NCI-H460 (cell line): ENCODE results near the gene MRPS26. TPM values are rescaled to one million over a fixed set of nuclear protein-coding genes. Genes with fewer than 3 reads are reported as not detected.
"Not testable (repeated sequence)": the region's sequence is repeated elsewhere in the genome, so short reads cannot be mapped to it uniquely, and the experiment has no call there.

Experiments used
- DNase-seq: peaks from one replicate; pipeline ENCODE4 v3.0.0-alpha.2; 2016; ENCODE audit warnings: low read depth; ENCODE audit errors: extremely low read depth
- total RNA-seq: library from RNA; depleted of rRNA; stranded (reverse); fragments of >200 nt; shearing (Covaris generic); gene quantifications from 2 replicates; pipeline ENCODE4 v1.2.3, GENCODE V29; 2014

The MRPS26 gene
- total RNA-seq, 1 experiment from 2014 or later, result 78.4 TPM

- DNase-seq, result no peak
These were observed 26.8 kb downstream of the MRPS26 start for GRCh38 chr20:3072530-3073250.

GRCh38 chr20:3073251-3073643 is 27.4 kb downstream of the MRPS26 start:
- DNase-seq, result not testable (repeated sequence)

DNA sequence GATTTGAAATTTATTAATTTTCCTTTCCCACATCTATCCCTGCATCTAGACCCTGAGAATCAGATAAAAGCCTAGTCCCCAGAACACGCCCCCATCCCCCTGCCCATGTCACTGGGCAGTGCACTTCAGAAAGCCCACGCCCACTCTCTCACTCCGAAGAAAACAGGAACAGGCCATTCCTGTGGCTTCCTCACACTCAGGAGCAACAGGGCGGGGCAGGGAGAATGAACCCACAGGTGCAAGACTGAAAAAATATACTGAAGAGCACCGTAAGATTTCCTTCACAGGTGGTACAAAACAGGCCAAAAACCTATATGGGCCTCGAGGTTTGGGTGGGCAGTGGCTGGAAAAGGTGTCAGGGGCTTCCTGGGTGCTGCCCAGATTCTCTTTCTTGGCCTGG is 29.0 kb downstream of the MRPS26 start:
- no peak for DNase-seq

GRCh38 chr20:3075315-3075714 is 29.5 kb downstream of the MRPS26 start:
- DNase-seq, result not testable (repeated sequence)

- no peak for DNase-seq
These were observed 31.8 kb downstream of the MRPS26 start for GRCh38 chr20:3077618-3078134.

GRCh38 chr20:3080939-3081388 is 35.1 kb downstream of the MRPS26 start:
- DNase-seq, result no peak

GRCh38 chr20:3081641-3082040 is 35.8 kb downstream of the MRPS26 start:
- no peak for DNase-seq

DNA sequence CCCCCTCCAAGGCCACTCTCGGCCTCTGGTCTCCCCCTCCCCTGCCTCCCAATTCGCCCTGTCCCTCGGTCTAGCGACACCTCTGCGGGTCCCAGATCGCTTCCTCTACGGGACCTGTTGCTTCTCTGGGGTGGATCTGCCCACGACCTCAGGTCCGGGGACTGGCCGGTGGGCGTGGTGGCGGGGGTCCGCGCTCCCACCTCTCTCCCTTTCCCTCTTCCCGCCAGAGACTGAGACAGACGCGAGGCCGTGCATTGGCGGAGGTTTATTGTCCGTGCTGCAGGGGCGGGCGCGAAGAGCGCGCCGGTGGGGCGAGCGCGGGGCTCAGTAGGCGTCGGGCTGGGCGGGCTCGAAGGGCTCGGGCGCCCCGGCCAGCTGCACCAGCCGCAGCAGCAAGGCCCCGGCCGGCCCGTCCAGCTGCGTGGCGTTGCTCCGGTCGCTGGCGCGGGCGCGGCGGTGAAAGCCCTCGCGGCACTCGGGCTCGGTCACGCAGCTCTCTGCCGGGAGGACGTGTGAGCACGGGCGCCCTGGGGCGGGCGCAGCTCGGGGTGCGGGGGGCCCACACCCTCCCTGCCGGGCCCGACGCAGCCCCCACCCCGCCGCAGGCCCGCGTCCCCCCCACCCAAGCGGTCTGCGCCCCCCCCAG is 36.6 kb downstream of the MRPS26 start:
- no peak for DNase-seq

- no peak for DNase-seq
These were observed 37.4 kb downstream of the MRPS26 start for GRCh38 chr20:3082955-3083952.

- no peak for DNase-seq
These were observed 38.6 kb downstream of the MRPS26 start, which contains the start of gene AVP for GRCh38 chr20:3084283-3084985. TSS of gene AVP (minus strand) at chr20:3084724. CDS start at chr20:3084674, 50 bp downstream.

DNA sequence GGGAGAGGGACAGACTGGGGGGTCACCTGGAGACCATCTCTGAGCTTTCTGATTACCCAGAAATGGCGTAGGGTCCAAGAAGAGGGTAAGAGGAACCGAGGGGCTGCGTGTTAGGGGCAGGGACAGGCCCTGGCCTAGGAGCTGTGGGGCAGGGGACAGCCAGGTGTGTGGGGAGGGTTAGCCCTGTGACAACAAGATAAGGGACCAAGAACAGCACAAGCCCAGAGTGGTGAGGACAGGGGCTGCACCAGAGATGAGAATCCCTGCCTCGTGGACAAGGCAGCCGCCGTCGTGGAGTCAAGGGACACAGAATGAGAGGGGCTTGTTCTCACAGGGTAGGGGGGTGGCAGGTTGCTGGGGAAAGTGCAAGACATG is 39.1 kb downstream of the MRPS26 start:
- DNase-seq, result no peak

- no peak for DNase-seq
These were observed 39.8 kb downstream of the MRPS26 start for GRCh38 chr20:3085571-3086072.

DNA sequence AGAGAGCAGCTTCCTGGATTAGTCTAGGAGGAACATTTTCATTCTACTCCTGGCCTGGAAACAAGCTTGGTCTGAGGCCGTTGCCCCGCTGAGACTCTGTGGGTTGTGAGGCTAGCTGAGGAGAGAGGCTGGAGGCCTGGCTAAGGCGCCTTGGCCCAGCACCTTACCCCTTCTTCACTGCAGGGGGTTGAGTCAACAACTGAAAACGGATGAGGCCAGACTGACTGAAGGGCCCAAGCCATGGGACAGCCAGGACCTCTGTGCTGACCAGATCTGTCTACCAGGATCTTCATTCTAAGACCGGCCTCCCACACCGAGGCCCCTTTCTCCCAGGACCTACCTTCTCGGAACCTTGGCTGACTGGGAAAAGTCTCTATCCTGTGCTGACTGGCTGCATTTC is 42.2 kb downstream of the MRPS26 start:
- DNase-seq, result no peak

DNA sequence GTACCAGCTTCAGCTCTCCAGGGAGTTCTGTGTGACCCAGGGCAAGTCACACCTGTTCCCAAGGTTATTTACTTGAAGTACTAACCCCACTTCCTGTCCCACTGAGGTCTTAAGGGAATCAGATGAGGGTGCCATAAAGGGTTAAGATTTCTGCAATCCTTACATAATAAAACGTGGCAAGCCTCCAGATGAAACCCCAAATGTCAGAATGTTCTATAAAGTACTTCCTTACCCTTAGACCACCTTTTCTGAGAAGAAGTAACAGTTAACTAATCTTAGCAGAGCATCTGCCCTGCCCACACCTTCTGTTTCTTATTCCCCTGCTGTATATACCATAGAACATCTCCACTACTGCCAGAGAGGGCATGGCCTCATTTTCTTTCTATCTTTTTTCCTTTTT is 44.7 kb downstream of the MRPS26 start:
- no peak for DNase-seq

DNA sequence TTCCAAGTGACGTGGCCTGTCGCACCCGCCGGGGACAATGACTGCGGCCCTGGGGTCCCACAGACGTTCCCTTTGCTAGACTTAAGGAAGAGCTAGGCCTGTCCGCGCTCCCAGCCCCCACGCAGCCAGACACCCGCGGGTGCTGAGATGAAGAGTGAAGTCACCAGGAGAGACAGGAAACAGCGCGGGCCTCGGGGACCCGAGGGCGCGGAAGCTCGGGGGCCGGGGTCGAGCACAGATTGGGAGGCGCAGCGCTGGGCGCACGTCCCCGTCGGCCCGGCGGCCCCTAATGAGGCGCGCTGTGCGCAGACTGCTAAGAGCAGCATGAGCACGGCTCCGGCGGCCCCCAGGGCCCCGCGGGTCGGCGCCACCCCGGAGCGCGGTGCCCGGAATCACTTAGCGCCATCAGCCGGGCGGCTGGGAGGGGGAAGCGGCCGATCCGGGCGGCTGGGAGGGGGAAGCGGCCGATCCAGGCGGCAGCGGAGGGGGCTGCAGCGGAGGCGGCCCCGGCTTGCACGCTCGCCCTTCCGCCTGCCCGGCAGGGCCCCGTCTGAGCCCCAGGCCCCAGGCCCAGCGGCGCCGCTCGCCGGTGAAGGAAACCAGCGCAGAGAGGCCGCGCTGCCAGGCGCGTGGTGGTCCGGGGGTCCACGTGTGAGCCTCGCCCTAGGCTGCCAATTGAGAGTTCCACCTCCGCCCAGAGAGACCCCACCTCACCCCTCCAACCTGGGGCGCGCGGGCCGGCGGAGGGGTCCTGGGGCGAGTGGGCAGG is 46.9 kb downstream of the MRPS26 start:
- no peak for DNase-seq

- no peak for DNase-seq
These were observed 48.1 kb downstream of the MRPS26 start for GRCh38 chr20:3093861-3094361.

DNA sequence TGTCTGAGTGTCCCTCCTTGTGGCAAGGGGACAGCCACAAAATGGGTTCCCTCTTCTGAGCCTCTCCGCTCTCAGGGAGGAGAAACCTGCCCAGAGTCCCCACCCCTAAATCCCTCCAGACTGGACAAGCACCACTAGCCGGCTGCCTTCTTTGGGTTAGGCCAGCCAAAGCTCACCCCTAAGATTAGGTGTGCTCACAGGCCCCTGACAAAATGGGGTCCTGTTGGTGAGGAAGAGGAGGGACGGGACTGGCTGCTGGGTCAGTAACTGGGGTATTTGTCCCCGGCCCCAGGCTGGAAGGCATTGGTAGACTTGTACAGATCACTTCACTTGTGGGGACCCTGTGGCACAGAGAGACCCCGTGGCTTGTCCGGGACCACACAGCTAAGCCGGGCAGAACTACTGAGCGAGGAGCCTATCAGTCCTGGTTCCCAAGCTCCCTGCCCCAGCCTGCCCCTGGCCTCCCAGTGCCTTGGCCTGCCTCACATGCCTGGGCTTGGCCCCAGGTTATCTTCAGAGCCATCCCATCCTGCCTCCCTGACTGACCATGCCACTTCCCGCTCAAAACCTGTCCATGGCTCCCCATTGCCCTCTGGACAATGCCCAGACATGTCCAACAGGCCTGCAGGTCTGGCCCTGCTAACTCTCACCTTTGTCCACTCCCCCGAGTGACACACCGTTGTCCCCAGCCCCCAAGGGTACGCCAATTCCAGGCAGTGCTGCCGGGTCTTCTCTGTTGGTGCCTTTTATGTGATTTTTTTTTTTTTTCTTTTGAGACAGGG is 49.2 kb downstream of the MRPS26 start:
- no peak for DNase-seq
